ENCODE results near the gene CAMK1.
A peak's percentile ranks its signal among the peaks of the same experiment; 100 is the strongest.
"Not testable (repeated sequence)": the region's sequence is repeated elsewhere in the genome, so short reads cannot be mapped to it uniquely, and the experiment has no call there.

The CAMK1 gene

GRCh38 chr3:9777694-9778021 is 7.9 kb upstream of the CAMK1 start:
- in situ Hi-C loops (cut with HindIII; ENCODE audit: low pct_ligation_motif_present, low sequenced_read_pairs), result no loop called here
- no peak for TF ChIP-seq CTCF (IDR thresholded peaks at IDR 0.05; ENCODE audit: low read depth, low read length, missing control alignments)
- Histone ChIP-seq H3K27ac (no peak overlapping the region), H3K36me3 (replicated peaks) (peaks cover 16% of the 10 kb centered on the region), H3K4me3 (ENCODE audit: low read depth, low read length) (no peak overlapping the region), H3K27me3 (replicated peaks) (no peaks in the 10 kb centered on the region)
- no peak for DNase-seq

- in situ Hi-C loops (cut with HindIII; ENCODE audit: low pct_ligation_motif_present, low sequenced_read_pairs), result no loop called here
- TF ChIP-seq CTCF (IDR thresholded peaks at IDR 0.05; ENCODE audit: low read depth, low read length, missing control alignments), result no peak
These were observed 7.3 kb upstream of the CAMK1 start for GRCh38 chr3:9776896-9777693.

GRCh38 chr3:9771007-9771406 is 1.3 kb upstream of the CAMK1 start:
- H3K36me3 ChIP-seq (replicated peaks); in situ Hi-C loops (cut with HindIII; ENCODE audit: low pct_ligation_motif_present, low sequenced_read_pairs); H3K4me3 ChIP-seq (ENCODE audit: low read depth, low read length); DNase-seq; H3K27ac ChIP-seq; H3K27me3 ChIP-seq (replicated peaks): not testable (repeated sequence)

More at GRCh38 chr3:9776896-9777693, 7.3 kb upstream of the CAMK1 start:
- Histone ChIP-seq H3K4me3 (ENCODE audit: low read depth, low read length) (no peak overlapping the region), H3K27ac (no peak overlapping the region), H3K27me3 (replicated peaks) (no peaks in the 10 kb centered on the region), H3K36me3 (replicated peaks) (peaks cover 12% of the 10 kb centered on the region)
- no peak for DNase-seq

- H3K36me3 ChIP-seq (replicated peaks), result no peaks in the 10 kb centered on the region
- in situ Hi-C loops (cut with HindIII; ENCODE audit: low pct_ligation_motif_present, low sequenced_read_pairs), result no loop called here
- peak overlapping the region; percentile 58 for H3K4me3 ChIP-seq (ENCODE audit: low read depth, low read length)
- H3K27me3 ChIP-seq (replicated peaks), result no peaks in the 10 kb centered on the region
- DNase-seq, result no peak
- TF ChIP-seq CTCF (IDR thresholded peaks at IDR 0.05; ENCODE audit: low read depth, low read length, missing control alignments), result no peak
- no peak overlapping the region for H3K27ac ChIP-seq
These were observed 597 bp upstream of the CAMK1 start for GRCh38 chr3:9770276-9770812.

- Histone ChIP-seq H3K36me3 (replicated peaks) (no peaks in the 10 kb centered on the region), H3K27ac (no peak overlapping the region), H3K27me3 (replicated peaks) (no peaks in the 10 kb centered on the region), H3K4me3 (ENCODE audit: low read depth, low read length) (peak overlapping the region; percentile 58)
- in situ Hi-C loops (cut with HindIII; ENCODE audit: low pct_ligation_motif_present, low sequenced_read_pairs), result no loop called here
- DNase-seq, result no peak
- no peak for TF ChIP-seq CTCF (IDR thresholded peaks at IDR 0.05; ENCODE audit: low read depth, low read length, missing control alignments)
These were observed 735 bp downstream of the CAMK1 start for GRCh38 chr3:9769012-9769411.

GRCh38 chr3:9768141-9768775 is 1.5 kb downstream of the CAMK1 start:
- H3K36me3 ChIP-seq (replicated peaks), result no peaks in the 10 kb centered on the region
- in situ Hi-C loops (cut with HindIII; ENCODE audit: low pct_ligation_motif_present, low sequenced_read_pairs), result no loop called here

More at GRCh38 chr3:9768141-9768775, 1.5 kb downstream of the CAMK1 start:
- no peak for TF ChIP-seq CTCF (IDR thresholded peaks at IDR 0.05; ENCODE audit: low read depth, low read length, missing control alignments)
- Histone ChIP-seq H3K27me3 (replicated peaks) (no peaks in the 10 kb centered on the region), H3K4me3 (ENCODE audit: low read depth, low read length) (no peak overlapping the region), H3K27ac (no peak overlapping the region)
- no peak for DNase-seq
